NCI-H1105 treated with DMSO at 0.1 percent for 48 hours (cell line): ENCODE data around the gene HEMGN.

ENCODE experiments used
- DNase-seq: peaks from one replicate; lab custom pipeline; 2025; lab: John Stamatoyannopoulos, UW

Gene HEMGN

DNA sequence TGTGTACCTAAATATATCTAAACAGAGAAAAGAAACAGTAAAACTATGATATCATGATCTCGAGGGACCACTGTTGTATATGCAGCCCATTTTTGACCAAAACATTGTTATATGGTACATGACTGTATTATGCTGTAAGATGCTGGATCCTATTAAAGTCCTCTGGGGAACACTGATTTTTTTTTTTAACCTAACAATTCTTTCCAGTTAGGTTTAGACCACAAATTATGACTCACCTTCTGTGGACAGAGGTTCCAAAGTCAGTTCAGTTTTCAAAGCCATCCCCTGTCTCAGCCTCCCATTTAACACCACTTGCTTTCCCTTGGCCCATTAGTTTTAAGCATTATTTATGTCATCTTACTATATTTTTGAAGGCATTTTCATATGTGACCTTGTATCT lies 42.8 kb downstream of the HEMGN start:
- no peak for DNase-seq

DNA sequence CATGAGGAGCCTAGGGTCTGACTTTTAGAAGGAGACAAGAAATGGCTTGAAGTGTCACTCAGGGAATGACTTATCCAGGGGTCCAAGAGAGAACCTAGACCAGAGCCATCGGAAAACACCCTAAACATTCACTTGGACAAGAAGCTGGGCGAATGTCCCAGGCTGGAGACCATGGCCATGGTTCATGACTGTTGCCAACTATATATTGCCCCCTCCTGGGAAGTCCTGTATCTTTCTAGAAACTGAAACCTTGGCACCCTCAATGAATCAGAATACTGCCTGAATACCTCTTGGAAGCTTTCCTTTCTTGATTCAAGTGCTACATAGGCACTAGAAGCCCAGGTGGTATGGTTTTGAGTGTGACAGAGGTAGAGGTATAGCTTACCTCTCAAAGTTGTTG lies 45.6 kb downstream of the HEMGN start:
- DNase-seq = no peak

DNA sequence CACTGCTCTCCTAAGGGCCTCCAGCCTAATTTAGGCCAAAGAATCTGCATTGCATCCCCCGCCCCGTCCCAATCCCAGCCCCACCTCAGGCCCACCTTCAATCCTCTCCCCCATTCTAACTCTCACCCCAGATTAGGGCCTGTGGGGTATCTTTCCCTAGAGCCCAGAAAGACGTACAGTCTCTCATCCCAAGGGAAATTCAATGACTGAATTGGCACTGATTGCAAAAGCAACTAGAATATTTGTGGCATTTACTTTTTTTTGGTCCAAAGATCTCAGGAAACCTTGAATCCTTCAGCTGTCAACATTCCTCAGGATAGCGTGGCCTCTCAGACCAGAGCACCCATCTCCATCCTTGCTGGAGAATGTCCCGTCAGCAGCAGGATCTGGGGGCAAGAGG lies 46.2 kb downstream of the HEMGN start:
- no peak for DNase-seq

DNA sequence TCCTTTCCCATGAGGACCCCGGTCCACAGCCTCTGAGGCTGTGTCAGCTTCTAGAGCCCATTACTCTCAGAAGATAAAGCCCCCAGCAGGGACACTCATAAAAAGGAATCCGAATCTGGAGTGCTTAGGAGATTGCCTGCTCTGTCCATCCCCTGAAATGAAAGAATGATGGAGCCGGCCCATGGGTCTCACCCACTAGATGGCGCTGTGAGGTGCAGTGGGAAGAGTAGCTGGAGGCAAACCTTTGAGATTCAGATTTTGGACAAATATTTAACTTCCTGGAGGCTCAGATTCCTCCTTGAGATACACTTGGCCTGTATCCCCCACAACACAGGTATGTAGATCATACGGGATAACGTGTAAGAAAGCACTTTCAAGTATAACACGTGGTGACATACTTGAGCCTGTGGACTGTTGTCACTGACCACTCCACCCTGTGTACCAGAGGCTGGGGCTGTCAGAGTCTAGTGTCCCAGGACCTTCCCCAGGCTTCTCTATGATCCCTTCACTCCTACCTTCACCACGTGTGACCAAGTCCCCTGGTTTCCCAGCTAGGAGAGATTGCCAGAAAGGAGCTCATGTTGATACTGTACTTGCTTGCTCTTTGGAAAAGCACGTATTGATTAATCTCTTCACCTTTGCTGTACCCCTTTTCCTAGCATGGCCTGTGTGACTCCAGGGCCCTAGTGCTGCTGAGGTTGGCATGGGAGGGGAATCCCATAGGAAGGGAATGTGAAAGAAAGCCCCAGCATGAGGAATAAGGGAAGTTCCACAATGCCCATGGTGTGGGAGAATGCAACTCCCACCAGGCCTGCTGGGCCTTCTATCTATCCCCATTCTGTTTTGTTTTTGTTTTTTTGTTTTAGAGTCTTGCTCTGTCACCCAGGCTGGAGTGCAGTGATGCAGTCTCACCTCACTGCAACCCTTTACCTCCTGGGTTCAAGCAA lies 47.8 kb downstream of the HEMGN start:
- DNase-seq = no peak

DNA sequence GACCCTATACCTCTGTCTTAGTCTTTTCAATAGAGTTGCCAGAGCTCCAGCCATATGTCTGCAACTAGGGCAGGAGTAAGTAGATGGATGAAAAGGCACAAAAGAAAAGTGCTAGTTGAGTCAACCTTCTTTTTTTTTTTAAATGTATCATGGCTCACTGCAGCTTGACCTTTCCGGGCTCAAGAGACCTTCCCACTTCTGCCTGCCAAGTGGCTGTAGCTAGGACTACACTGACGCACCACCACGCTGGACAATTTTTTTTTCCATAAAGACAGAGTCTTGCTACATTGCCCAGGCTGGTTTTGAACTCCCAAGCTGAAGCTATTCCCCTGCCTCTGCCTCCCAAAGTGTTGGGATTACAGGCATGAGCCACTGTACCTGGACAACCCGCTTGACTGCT lies 57.6 kb downstream of the HEMGN start:
- DNase-seq = no peak
